Liver (tissue), 9 donors: ENCODE results near the gene FAM170B. TPM values are rescaled to one million over a fixed set of nuclear protein-coding genes. Genes with fewer than 3 reads are reported as not detected.

ENCODE experiments used
- DNase-seq: peaks from one replicate; pipeline ENCODE4 v3.0.0-alpha.2; 2017; ENCODE audit warnings: low spot score
- H3K27ac ChIP-seq, 2 donors: one replicate each; pipeline ENCODE4 v1.7.0; 2013; ENCODE audit warnings: inconsistent platforms in 2 of 2, low read length in 2 of 2, control low read depth in 1 of 2, low read depth in 1 of 2, mild to moderate bottlenecking in 1 of 2
- H3K27me3 ChIP-seq, 4 donors: one replicate each; pipeline versions ENCODE4 v1.6.1 to v1.7.0; 2013; ENCODE audit warnings: low read length in 3 of 4, inconsistent platforms in 1 of 4, mild to moderate bottlenecking in 1 of 4, moderate library complexity in 1 of 4; ENCODE audit not compliant: control insufficient read depth in 4 of 4, insufficient read depth in 4 of 4
- H3K36me3 ChIP-seq, 4 donors: one replicate each; pipeline versions ENCODE4 v1.6.1 to v1.7.0; 2013; ENCODE audit warnings: low read length in 3 of 4, mild to moderate bottlenecking in 3 of 4, low read depth in 1 of 4, moderate library complexity in 1 of 4; ENCODE audit not compliant: control insufficient read depth in 4 of 4, insufficient read depth in 3 of 4
- H3K4me1 ChIP-seq, 4 donors: one replicate each; pipeline versions ENCODE4 v1.6.1 to v1.7.0; 2013; ENCODE audit warnings: low read length in 3 of 4, mild to moderate bottlenecking in 3 of 4, moderate library complexity in 1 of 4; ENCODE audit not compliant: control insufficient read depth in 4 of 4, insufficient read depth in 4 of 4
- H3K4me3 ChIP-seq, 3 donors: one replicate each; pipeline versions ENCODE4 v1.6.1 to v1.7.0; 2013; ENCODE audit warnings: low read length in 3 of 3, control low read depth in 1 of 3, low read depth in 1 of 3, mild to moderate bottlenecking in 1 of 3
- H3K9ac ChIP-seq, 2 donors: one replicate each; pipeline ENCODE4 v1.7.0; 2013; ENCODE audit warnings: low read length in 2 of 2, mild to moderate bottlenecking in 2 of 2, moderate library complexity in 2 of 2, control low read depth in 1 of 2, low read depth in 1 of 2
- H3K9me3 ChIP-seq, 4 donors: one replicate each; pipeline versions ENCODE4 v1.6.1 to v1.7.0; 2013; ENCODE audit warnings: low read length in 3 of 4; ENCODE audit not compliant: control insufficient read depth in 4 of 4
- ATF3 ChIP-seq: IDR thresholded peaks from 2 replicates; pipeline ENCODE4 v1.6.1; 2016; ENCODE audit warnings: antibody characterized with exemption
- CTCF ChIP-seq: fragments of 150-350 bp; IDR thresholded peaks from 2 replicates; pipeline ENCODE4 v1.5.1; 2017; ENCODE audit warnings: improper control_type of control experiment, low read depth, low read length; ENCODE audit not compliant: missing input control
- EGR1 ChIP-seq, 2 donors: IDR thresholded peaks; 2 replicates each; pipeline ENCODE4 v1.6.1; 2016 to 2018; ENCODE audit warnings: antibody characterized with exemption in 2 of 2, low read depth in 2 of 2
- FOXA1 ChIP-seq: IDR thresholded peaks from 2 replicates; pipeline ENCODE4 v1.6.1; 2016; ENCODE audit warnings: antibody characterized with exemption
- FOXA2 ChIP-seq: IDR thresholded peaks from 2 replicates; pipeline ENCODE4 v1.6.1; 2016; ENCODE audit warnings: antibody characterized with exemption
- HNF4A ChIP-seq, 2 donors: conservative IDR thresholded peaks; 2 replicates each; pipeline ENCODE4 v1.6.1; 2016; ENCODE audit warnings: antibody characterized with exemption in 2 of 2, mild to moderate bottlenecking in 2 of 2
- HNF4G ChIP-seq: IDR thresholded peaks from 2 replicates; pipeline ENCODE4 v1.6.1; 2016; ENCODE audit warnings: antibody characterized with exemption
- JUND ChIP-seq, 2 donors: IDR thresholded peaks; 2 replicates each; pipeline ENCODE4 v1.6.1; 2016; ENCODE audit warnings: antibody characterized with exemption in 2 of 2
- NR2F2 ChIP-seq: IDR thresholded peaks from 2 replicates; pipeline ENCODE4 v1.6.1; 2016; ENCODE audit warnings: antibody characterized with exemption
- RAD21 ChIP-seq, 2 donors: IDR thresholded peaks; 2 replicates each; pipeline ENCODE4 v1.6.1; 2016; ENCODE audit warnings: antibody characterized with exemption in 2 of 2, mild to moderate bottlenecking in 2 of 2
- REST ChIP-seq: IDR thresholded peaks from 2 replicates; pipeline ENCODE4 v1.6.1; 2016; ENCODE audit warnings: antibody characterized with exemption, mild to moderate bottlenecking
- RXRA ChIP-seq, 2 donors: IDR thresholded peaks; 2 replicates each; pipeline ENCODE4 v1.6.1; 2017 to 2018; ENCODE audit warnings: antibody characterized with exemption in 2 of 2, mild to moderate bottlenecking in 1 of 2
- SP1 ChIP-seq: IDR thresholded peaks from 2 replicates; pipeline ENCODE4 v1.6.1; 2018; ENCODE audit warnings: antibody characterized with exemption, mild to moderate bottlenecking
- TAF1 ChIP-seq: conservative IDR thresholded peaks from 2 replicates; pipeline ENCODE4 v1.6.1; 2016; ENCODE audit warnings: antibody characterized with exemption, mild to moderate bottlenecking
- ZBTB33 ChIP-seq: IDR thresholded peaks from 2 replicates; pipeline ENCODE4 v1.6.1; 2016; ENCODE audit warnings: antibody characterized with exemption
- WGBS: extraction: QIAGEN DNeasy Blood & Tissue Kit; methylation state at CpG from one replicate; pipeline ENCODE4 v1.1.7; 2013; 5-methylcytosine and 5-hydroxymethylcytosine counted together
- polyA plus RNA-seq, 2 donors: library from polyadenylated mRNA; stranded (reverse) in 1 of 2; unstranded in 1 of 2; fragments of 200-250 nt in 1 of 2; fragments of >200 nt in 1 of 2; fragmentation: Nextera tagmentation in 1 of 2; extraction: Ambion mirVana in 1 of 2; gene quantifications; one replicate each; pipeline versions ENCODE4 v1.2.1 to v1.2.3, GENCODE V29; 2013 to 2015
- total RNA-seq, 2 donors: library from RNA; depleted of rRNA; stranded (reverse); fragments of >200 nt; gene quantifications; one replicate each; pipeline ENCODE4 v1.2.3, GENCODE V29; 2014
- donor health status: healthy.
- donor health status: healthy.
- donor health status: healthy.
- donor health status: healthy.
- donor health status: healthy.

Gene FAM170B
- total and polyA plus RNA-seq, 4 donors: not detected

- no peak for TF ChIP-seq CTCF
Measured at GRCh38 chr10:49108656-49109055, 25.2 kb downstream of the FAM170B start (continued).

- no peaks in the 10 kb centered on the region for H3K9me3 ChIP-seq
- H3K36me3 ChIP-seq: no peaks in the 10 kb centered on the region
- no peaks in the 10 kb centered on the region for H3K27me3 ChIP-seq
- WGBS: 98% methylated on average over 8 of the region's 8 CpGs
- DNase-seq: no peak
- H3K9ac ChIP-seq: no peak overlapping the region
- H3K27ac ChIP-seq: no peak overlapping the region
- TF ChIP-seq TAF1: no peak
- no peak for TF ChIP-seq RXRA (IDR thresholded peaks at IDR 0.05)
- TF ChIP-seq REST: no peak
- no peak for TF ChIP-seq NR2F2
- TF ChIP-seq RAD21 (IDR thresholded peaks at IDR 0.05): no peak
- TF ChIP-seq SP1: no peak
- no peak for TF ChIP-seq FOXA1
- peaks cover 8 to 17% (median 12%) of the 10 kb centered on the region in 4 donors for H3K4me1 ChIP-seq
- H3K4me3 ChIP-seq: no peak overlapping the region
Measured at GRCh38 chr10:49107887-49108267, 25.9 kb downstream of the FAM170B start.

- WGBS: 97% methylated on average over 17 of the region's 17 CpGs
- Histone ChIP-seq H3K27ac (no peak overlapping the region), H3K4me3 (no peak overlapping the region), H3K9ac (no peak overlapping the region), H3K4me1 (peaks cover 8 to 17% (median 12%) of the 10 kb centered on the region in 4 donors), H3K27me3 (no peaks in the 10 kb centered on the region), H3K9me3 (no peaks in the 10 kb centered on the region), H3K36me3 (no peaks in the 10 kb centered on the region)
- DNase-seq: no peak
- peak; percentile 86 for TF ChIP-seq FOXA1
- peak; percentile 84 for TF ChIP-seq SP1
- peak in 1 of 2 donors; percentile 42 for TF ChIP-seq JUND (IDR thresholded peaks at IDR 0.05)
- peak; percentile 86 for TF ChIP-seq FOXA2
- TF ChIP-seq ATF3: no peak
- peak; percentile 20 to 54 for TF ChIP-seq RAD21 (IDR thresholded peaks at IDR 0.05)
- no peak for TF ChIP-seq EGR1 (IDR thresholded peaks at IDR 0.05; ENCODE audit: low read depth in 2 of 2)
- peak; percentile 55 for TF ChIP-seq HNF4G
- TF ChIP-seq HNF4A (conservative IDR thresholded peaks at IDR 0.05): peak; percentile 90 to 95
- no peak for TF ChIP-seq ZBTB33
- peak; percentile 77 to 89 for TF ChIP-seq RXRA (IDR thresholded peaks at IDR 0.05)
Measured at GRCh38 chr10:49107111-49107886, 26.5 kb downstream of the FAM170B start.
